Stimulated activated CD8-positive, alpha-beta memory T cell treated with anti-CD3 and anti-CD28 coated beads, Interleukin-7, amount 100 ng/mL, for 1 hour (primary cell): ENCODE results near the gene MAP1LC3A.

Source experiments
- DNase-seq, 2 donors: peaks; one replicate each; pipeline ENCODE4 v3.0.0-alpha.2; 2020; ENCODE audit warnings: low read depth in 2 of 2

Gene MAP1LC3A

GRCh38 chr20:34549291-34549928 lies 9.1 kb upstream of the MAP1LC3A start:
- no peak for DNase-seq

DNA sequence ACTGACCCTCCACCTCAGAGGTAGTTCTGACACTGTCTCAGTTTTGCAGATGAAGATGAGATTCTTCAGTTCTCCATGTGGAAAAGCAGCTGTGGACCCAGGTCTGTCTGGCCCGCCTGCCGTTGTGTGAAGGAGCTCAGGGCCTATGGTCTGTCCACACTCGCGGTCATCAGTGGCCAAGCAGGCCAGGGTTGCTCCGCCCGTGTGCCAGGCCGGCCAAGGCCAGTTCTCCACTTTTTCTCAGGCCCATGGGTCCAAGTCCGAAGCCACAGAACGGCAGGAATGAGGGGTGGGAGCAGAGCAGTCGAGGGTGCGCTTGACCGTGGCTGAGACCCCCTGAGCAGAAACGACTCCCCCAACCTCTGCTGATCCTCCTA lies 8.6 kb upstream of the MAP1LC3A start:
- DNase-seq: no peak

- DNase-seq: no peak
Observed at GRCh38 chr20:34552569-34552968, 5.9 kb upstream of the MAP1LC3A start.

GRCh38 chr20:34553366-34553867 lies 5.1 kb upstream of the MAP1LC3A start:
- no peak for DNase-seq

- DNase-seq: no peak
Observed at GRCh38 chr20:34557936-34558319, 590 bp upstream of the MAP1LC3A start.

DNA sequence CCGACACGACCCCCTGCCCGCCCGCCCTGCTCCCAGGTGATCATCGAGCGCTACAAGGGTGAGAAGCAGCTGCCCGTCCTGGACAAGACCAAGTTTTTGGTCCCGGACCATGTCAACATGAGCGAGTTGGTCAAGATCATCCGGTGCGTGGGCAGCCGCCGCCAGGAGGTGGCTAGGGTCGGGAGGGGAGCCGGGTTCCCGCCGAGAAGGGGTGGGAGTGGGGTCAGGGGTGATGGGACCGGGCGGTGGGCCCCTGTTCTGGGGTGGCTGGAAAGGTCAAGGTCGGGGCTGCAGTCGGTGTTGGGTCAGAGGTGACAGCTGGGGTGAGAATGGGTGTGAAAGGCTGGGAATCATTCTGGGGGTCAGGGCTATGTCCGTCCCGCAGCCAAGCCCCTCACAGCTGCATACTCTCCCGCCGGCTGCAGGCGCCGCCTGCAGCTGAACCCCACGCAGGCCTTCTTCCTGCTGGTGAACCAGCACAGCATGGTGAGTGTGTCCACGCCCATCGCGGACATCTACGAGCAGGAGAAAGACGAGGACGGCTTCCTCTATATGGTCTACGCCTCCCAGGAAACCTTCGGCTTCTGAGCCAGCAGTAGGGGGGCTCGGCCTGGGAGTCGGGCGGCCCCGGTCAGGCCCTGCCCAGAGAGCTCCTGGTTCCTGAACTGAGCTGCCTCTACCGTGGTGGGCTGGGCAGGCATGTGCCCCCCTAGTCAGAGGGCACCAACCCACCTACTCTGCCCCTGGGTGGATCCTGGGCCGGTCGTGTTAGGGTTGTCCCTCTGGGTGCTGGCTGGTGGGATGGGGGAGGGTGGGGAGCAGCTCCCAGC lies 1.0 kb downstream of the MAP1LC3A start:
- DNase-seq: no peak

- no peak for DNase-seq
Observed at GRCh38 chr20:34560141-34560523, 1.6 kb downstream of the MAP1LC3A start.

DNA sequence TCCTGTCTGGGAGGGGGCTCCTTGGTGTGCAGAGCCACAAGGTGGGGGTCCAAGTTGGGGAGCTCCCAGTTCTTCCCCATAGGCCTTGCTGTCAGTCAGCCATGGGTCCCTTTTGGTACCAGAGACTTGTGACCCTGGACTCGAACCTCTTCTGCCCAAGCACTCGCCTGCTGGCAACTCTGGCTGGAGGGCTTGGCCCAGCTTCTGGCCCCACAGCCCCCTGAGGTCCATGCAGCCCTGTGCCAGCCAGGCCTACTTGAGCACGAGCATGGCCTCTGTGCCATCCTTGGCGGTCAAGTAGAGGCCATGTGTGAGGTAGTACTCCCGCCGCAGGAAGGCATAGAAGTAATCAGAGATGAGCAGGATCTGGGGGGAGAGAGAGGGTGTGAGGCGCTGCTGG lies 2.1 kb downstream of the MAP1LC3A start:
- no peak for DNase-seq

DNA sequence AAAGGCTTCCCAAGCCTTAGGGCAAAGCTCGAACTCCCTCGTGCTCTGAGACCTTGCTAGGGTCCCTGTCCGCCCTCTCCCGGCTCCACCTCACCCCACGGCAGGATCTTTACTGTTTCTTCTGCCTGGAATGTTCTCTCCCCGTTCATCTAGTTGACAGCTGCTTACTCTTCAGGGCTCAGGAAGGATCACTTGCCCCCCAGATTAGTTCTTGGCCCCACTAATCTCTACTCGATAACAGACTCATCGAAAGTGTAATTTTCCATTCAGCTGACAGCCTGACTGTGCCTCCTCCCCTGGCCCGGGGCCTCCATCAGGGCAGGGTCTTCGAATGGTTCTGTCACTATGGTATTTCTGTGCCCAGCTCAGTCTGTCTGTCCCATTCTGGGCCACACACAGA lies 3.1 kb downstream of the MAP1LC3A start:
- DNase-seq: no peak

GRCh38 chr20:34562641-34563040 lies 4.1 kb downstream of the MAP1LC3A start:
- DNase-seq: no peak

DNA sequence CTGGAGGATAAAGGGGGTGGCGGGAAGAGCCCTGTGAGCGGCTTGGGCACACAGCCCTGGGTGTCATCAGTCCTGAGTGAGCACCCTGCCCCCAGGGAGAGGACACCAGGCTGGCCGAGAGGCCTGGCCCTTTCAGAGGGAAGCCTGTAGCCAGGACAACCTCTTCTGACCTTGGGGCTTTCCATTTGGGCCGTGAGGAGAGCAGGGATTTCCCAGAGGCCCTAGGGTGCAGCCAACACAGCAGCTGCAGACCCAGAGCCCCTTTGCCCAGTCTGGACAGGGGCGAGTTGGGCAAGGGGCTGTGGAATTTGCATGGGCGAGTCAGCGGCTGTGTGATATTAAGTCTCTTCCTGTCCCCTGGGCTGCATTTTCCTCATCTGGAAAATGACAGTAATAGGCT lies 6.3 kb downstream of the MAP1LC3A start:
- no peak for DNase-seq

- no peak for DNase-seq
Observed at GRCh38 chr20:34566978-34567891, 8.7 kb downstream of the MAP1LC3A start.

- no peak for DNase-seq
Observed at GRCh38 chr20:34567892-34568865, 9.7 kb downstream of the MAP1LC3A start.

DNA sequence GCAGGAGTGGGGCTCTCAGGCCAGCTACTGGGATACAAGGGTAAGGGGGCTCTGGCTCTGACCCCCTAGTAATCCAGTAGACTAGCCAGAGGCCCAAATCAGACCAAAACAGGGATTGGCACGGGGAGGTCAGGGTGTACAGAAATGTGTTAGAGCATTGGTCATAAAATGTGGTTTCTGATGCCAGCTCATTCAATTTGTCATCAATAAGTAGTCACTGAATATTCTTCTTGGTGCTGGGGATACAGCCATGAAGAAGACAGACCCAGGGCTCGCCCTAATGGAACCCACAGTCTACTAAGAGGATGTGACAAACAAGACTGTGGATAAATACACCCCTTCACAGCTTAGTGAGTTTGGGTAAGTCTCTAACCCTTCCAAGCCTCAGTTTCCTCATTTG lies 11.1 kb downstream of the MAP1LC3A start:
- DNase-seq: no peak

DNA sequence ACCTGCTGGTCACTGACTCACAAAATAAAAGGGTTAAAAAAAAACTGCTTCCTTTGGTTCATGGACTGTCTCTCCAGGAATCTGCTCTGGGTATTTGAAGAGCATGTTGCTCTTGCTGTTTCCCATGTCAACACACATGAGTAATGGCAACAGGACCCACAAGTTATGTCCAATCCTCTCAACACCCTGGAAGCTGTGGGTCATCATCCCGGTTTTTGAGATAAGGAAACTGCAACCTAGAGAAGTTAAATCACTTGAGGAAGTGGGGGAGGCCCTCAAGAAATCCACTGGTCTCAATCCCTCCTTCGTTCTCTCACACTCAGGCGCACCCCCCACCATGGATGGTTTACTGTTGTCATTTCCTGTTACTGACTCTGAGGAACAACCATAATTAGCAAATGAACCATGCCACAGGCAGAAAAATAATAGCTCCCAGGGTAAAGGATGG lies 12.4 kb downstream of the MAP1LC3A start:
- no peak for DNase-seq

- DNase-seq: no peak
Observed at GRCh38 chr20:34571753-34572152, 13.2 kb downstream of the MAP1LC3A start.

- DNase-seq: no peak
Observed at GRCh38 chr20:34573541-34574300, 15.2 kb downstream of the MAP1LC3A start.

GRCh38 chr20:34574426-34574825 lies 15.9 kb downstream of the MAP1LC3A start:
- DNase-seq: no peak

DNA sequence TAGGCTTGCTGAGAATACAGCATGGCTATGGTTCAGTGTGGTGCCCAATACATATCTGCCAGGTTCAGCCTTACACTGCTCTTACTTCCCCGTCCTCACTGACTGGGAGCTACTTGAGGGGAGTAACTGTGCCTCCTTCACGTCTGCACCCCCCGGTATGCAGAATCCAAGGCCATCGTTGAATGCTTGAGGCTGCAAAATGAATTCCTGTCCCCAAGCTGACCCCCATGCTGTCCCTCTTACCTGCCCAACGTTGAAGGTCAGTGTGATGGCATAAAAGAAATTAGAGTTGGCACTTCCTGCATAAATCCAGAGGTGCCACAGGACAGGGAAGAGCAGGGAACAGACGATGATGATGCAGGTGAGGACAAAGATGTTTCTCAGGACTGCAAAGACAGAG lies 16.3 kb downstream of the MAP1LC3A start:
- no peak for DNase-seq

DNA sequence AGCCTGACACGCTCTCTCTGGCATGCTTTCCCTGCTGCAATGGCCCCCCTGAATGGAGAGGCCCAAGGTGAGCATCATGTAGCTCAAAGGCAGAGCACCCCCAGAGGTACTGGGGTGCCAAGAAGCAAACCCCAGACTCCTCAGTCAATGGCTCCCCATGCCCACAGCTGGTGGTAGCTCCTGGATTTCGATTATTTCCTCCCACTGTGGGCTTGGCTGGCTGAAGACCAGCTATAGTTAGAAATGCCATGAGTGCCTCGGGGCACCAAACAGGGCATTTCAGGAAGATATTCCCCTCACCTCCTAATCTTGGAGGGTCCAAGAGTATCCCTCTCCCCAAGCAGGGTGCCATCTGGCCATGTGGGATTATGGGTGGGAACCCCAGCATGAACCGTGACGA lies 16.8 kb downstream of the MAP1LC3A start:
- DNase-seq: no peak
